AG10803 (cell line): ENCODE results near the gene CNTN4.

Source experiments
- DNase-seq: peaks from one replicate; pipeline ENCODE4 v3.0.0; 2010; ENCODE audit warnings: low read depth
- H3K4me3 ChIP-seq: 2 replicates; pipeline ENCODE4 v1.5.1; 2011; ENCODE audit warnings: mild to moderate bottlenecking, low read length, control low read depth
- CTCF ChIP-seq: conservative IDR thresholded peaks from 2 replicates; pipeline ENCODE4 v1.5.1; 2011; ENCODE audit warnings: mild to moderate bottlenecking, low read length, control low read depth, inconsistent platforms

CNTN4 gene

DNA sequence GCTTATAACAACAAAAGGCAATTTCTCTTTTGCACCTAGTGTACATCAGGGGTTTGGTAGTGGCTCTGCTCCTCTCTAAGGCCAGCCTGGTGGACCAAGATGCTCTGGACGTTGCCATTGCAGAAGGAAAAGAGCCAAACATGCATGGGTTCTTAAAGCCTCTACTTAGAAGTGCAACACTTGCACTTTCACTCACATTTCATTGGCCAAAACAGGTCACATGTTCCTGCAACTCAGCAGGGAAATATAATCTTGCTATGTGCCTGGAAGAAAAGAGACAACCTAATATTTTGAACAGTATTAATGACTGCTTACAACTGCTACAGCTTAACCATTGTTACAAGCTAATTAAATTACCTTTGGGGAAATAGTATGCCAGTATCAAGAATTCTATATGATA is 828.6 kb downstream of the CNTN4 start:
- no peak overlapping the region for H3K4me3 ChIP-seq
- no peak for DNase-seq
- no peak for TF ChIP-seq CTCF

DNA sequence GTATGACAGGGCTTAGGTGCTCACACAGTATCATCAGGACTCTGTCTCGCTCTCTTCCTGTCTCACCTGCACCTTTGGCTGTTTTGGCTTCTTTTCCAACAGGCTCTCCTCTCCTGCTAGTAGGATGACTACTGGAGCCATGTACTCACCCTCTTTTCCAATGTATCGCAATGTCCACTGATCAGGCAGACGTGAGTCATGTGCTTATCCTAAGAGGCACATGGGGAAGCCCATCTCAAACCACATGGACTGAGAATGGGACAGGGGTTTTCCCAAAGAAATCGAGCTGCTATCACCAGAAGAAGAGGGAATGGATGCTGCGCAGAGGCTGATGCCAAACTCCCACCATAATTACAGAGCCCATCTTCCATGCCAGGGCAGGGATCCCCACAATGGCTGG is 830.9 kb downstream of the CNTN4 start:
- H3K4me3 ChIP-seq, result no peak overlapping the region
- no peak for DNase-seq
- no peak for TF ChIP-seq CTCF

- no peak for DNase-seq
- no peak overlapping the region for H3K4me3 ChIP-seq
- no peak for TF ChIP-seq CTCF
Observed at GRCh38 chr3:2931265-2931664, 832.6 kb downstream of the CNTN4 start.

- no peak for TF ChIP-seq CTCF
- no peak for DNase-seq
- H3K4me3 ChIP-seq, result no peak overlapping the region
Observed at GRCh38 chr3:2934541-2934940, 835.9 kb downstream of the CNTN4 start.

DNA sequence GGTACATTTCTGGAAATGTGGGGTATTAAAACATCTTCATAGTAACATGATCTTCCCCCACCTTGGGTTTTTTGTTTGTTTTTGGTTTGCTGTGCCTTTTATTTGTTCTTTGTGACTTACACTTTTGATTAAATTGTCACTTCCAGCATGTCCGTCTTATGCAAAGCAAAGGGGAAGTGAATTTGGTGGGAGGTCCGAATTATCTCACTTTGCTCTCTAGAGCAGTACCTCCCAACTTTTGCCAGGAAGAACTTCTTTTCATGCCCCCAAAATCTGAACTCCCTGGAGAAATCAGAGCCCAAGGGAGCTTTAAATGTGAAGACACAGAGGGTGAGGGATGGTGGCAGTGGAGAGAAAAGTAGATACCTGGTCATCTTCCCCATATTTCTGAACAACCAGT is 838.4 kb downstream of the CNTN4 start:
- no peak for TF ChIP-seq CTCF
- no peak overlapping the region for H3K4me3 ChIP-seq
- DNase-seq, result no peak

DNA sequence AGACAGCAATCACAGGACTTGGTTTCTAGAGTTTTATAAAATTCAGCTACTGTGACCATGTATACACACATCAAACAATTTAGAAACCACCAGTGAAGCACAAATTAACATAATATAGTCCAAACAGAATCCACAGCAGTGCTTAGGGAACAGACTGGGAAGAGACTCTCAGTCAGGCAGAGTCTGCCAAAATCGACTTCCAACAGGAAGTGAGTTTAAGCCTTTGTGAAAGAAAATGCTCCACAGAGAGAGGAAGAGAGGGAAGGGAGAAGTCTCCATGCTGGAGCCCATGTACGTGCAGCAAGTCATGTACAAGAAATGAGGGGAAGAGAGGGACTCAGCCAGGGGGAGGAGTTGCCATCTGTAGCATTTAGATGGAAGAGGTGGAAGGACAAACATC is 838.9 kb downstream of the CNTN4 start:
- no peak overlapping the region for H3K4me3 ChIP-seq
- no peak for DNase-seq
- no peak for TF ChIP-seq CTCF

- H3K4me3 ChIP-seq, result no peak overlapping the region
- no peak for DNase-seq
- TF ChIP-seq CTCF, result no peak
Observed at GRCh38 chr3:2938711-2939110, 840.0 kb downstream of the CNTN4 start.
